Measurements from ENCODE around the gene RAET1L.
"Not testable (repeated sequence)": the region's sequence is repeated elsewhere in the genome, so short reads cannot be mapped to it uniquely, and the experiment has no call there.

The RAET1L gene

DNA sequence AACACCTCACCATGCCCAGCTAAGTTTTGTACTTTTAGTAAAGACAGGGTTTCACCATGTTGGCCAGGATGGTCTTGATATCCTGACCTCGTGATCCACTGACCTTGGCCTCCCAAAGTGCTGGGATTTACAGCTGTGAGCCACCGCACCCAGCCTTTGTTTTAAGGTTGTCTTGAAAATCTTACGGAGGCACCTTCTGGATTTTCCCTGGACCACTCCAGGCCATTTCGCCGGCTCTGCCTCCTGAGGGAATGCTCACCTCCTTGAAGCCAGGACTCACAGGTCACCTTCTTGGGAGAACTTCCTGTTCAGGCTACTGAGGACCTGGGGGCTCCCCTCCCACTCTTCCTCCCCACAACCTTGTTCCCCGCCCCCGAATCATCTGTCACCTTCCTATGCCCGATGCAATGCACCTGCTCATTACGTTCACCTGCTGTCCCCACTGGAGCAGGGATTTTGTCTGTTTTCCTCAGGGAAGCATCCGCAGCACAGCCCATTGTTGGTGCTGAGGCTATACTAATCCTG is 19.4 kb upstream of the RAET1L start:
- no peak for DNase-seq (ENCODE audit: low spot score)

DNA sequence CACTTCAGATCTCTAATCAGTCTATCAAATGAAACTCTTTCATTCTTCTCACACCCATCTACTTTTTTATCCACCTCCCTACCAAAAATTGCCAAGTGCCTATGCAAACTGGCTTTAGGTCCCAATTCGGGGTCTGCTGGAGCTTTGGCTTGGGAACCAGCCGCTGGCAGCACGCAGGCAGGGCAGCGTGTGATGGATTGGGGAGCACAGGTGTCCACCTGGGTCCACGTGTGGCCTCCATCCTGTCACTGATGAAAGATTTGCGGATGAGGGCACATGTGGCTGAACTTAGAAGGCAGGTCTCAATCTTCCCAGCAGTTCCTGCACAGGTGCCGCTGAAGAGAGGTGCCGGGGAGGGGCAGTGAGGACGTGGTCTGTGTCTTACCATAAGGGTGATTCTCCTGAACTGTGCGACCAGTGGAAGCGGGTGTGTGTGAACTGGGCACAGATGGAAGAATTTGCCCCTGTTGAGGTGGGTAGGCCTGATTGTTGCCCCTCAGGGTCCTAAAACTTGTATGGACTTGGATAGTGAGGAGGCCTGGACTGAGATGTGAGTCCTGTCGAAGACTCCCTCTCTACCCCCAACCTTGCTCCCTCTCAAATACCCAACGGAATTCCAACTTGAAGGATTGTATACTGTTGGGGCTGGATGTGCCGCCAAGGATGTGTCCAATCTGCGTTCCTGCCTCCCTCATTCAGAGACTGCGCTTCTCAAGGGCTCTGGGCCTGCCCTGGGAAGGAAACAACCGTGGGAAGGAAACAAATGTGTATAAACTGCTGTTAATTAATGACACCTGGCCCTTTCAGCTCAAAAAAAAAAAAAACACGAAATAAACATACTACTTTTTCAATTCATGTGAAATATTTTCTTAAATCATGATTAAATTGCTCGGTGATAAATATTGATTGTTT is 18.4 kb upstream of the RAET1L start:
- no peak for DNase-seq (ENCODE audit: low spot score)

DNA sequence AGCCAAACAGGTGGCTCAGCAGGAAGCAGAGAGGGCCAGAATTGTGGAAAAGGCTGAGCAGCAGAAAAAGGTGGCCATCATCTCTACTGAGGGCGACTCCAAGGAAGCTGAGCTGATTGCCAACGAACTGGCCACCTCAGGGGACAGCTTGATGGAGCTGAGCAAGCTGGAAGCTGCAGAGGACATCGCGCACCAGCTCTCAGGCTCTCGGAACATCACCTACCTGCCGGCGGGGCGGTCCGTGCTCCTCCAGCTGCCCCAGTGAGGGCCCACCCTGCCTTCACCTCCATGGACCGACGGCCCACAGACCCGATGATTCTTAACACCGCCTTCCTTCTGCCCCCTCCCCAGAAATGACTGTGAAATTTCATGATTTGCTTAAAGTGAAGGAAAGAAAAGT is 17.8 kb upstream of the RAET1L start:
- DNase-seq (ENCODE audit: low spot score), result no peak

DNA sequence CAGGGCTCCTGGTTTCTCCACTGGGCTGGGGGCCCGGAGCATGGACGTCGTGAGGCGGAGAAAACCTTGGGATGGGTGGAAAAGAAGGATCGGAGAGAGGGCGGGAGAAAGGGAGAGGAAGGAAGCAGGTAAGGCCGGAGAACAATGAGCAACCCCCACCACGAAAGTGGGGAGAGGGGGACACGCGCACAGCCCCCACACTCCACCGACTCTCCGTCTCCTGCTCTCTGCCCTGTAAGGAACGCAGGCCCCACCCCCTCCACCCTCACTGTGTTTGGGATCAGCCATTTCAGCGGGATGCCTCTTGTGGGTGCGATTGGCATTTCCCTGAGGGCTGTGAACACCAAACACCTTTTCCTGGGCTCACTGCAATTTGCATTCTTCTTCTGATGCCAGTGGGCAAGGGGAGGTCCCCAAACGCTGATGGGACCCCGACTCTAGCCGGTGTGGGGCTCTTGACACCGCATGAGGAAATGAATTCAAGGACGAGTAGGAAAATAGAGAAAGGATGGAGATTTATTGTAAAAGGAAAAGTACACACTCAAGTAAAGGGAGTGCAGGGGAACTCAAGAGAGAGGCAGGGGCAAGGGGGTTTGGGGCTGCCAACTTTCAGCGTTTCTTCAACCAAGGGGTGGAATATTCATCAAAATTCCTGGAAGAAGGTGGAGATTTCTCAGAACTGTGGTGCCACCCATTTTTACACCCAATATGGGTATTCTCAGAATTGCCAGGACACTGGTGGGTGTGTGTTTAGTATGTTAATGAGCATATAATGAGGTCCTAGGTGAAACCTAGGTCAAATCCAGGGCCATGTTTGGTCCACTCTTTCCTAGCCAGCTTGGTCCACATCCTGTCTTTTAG is 13.1 kb upstream of the RAET1L start:
- no peak for DNase-seq (ENCODE audit: low spot score)

DNA sequence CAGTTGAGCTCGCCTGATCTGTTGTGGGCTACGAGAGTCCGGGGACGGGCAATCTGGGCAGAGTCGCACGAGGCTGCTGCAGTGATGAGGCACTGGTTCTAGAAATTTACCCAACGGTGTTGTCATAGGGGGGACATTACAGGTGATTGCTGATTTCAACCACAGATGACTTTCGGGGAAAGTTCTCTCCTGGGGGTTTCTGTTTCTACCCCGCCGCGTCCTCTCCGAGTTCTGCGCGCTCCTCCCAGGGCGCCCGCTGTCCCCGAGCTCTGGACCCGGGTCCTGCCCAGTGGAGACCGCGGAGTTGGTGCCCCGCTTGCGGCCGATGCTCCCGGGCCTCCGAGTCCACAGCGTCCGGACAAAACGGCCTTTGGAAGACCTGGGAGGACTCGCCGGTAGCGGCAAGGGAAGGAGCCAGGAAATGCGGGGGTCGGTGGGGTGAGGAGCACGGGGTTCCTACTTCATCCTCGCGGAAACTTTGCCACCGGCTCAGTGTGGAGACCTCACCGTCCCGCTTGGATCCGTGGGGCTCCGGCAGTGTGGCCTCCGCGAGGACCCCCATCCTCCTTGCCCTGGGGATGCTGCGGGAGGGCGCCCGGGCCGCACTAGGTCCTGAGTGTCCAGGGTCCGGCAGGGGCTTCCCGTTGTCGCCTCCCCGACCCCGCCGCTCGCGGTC is 12.3 kb upstream of the RAET1L start:
- no peak for DNase-seq (ENCODE audit: low spot score)

DNA sequence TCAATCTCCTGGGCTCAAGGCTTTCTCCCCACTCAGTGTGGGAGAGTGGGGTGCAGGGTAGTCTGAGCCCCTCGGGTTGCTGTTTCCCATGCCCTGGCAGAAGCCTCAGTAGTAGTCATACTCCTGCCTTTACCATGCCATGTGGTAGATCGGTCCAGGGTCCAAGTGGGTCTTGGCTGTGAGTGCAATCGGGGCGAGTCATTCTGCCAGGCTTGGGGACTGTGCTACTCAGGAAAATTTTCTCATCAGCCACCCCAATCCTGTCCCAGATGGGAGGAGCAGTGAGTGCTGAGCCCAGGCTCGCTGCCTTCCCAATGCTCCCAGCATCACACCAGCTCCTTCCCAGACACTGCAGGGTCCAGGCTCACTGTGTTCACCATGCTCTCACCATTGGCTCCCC is 10.7 kb upstream of the RAET1L start:
- no peak for DNase-seq (ENCODE audit: low spot score)

DNA sequence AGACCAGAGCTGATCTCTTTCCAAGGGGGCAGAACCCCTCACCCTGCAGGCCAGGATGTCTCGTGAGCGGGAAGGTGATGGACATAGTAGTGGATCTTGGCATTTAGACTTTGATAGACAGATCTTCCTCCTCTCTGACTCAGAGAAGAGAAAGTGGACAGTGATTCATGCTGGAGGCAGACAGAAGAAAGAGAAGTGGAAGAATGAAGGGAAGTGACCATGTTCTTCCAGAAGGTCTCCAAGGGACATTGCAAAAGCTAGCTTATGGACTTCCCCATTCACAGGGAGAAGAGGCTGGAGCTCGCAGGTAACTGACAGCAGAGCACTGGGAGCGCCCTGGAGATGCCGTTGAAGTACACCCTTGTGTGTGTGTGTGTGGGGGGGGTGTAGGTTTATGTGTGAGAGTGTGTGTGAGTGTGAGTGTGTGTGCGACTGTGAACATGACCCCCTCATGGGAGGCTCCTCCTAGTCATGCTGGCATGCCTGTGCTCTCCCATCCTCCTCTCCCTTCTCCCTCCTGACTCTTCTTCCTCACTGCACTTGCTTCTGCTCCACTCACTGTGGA is 8.0 kb upstream of the RAET1L start:
- no peak for DNase-seq (ENCODE audit: low spot score)

DNA sequence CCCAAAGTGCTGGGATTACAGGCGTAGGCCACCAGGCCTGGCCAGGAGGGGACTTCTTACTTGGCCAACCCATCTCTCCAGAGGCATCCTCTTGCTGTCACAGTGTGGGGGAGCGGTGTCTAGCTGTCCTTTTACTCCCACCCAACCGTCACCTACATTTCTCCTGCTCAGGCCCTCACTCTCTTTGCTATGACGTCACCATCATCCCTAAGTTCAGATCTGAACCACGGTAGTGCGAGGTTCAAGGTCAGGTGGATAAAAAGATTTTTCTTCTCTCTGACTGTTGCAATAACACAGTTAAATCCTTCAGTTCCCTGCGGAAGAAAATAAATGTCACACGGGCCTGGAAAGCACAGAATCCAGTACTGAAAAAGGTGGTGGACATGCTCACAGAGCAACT is 7.3 kb upstream of the RAET1L start:
- no peak for DNase-seq (ENCODE audit: low spot score)

DNA sequence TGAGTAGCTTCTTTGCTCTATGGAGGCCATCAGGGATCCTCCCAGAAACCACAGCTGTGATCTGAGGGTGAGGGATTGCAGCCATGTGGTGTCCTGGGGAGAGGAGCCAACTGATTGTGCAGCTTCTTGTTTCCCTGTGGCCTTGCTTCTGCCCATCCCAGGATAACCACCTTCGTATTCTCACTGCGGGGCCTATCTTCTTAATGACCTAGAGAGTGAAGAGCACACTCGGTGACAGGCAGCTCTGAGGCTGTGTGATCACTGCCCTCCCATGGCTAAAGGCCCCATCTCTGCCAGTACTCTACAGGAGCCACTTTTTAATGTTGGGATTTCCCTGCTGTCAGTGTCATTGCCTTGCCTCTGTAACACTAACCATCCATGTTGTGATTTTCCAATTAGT is 5.3 kb upstream of the RAET1L start:
- DNase-seq (ENCODE audit: low spot score), result no peak

DNA sequence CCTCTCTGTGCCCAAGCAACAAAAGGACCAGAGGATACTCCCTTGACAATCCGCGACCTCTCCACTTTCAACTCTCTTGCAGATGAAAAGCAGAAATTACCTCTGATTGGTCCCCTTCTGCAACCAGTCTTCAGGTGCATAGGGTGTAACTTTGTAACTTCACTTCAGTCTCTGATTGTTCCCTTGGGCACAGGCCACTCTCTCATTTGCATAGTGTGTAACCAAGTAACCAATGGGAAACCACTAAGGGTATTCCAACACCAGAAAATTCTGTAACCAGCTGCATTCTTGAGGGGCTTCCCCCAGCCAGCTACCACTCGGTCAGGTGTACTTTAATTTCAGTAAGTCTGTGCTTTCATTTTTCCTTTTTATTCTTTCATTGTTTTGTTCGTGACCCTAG is 4.4 kb upstream of the RAET1L start:
- no peak for DNase-seq (ENCODE audit: low spot score)

DNA sequence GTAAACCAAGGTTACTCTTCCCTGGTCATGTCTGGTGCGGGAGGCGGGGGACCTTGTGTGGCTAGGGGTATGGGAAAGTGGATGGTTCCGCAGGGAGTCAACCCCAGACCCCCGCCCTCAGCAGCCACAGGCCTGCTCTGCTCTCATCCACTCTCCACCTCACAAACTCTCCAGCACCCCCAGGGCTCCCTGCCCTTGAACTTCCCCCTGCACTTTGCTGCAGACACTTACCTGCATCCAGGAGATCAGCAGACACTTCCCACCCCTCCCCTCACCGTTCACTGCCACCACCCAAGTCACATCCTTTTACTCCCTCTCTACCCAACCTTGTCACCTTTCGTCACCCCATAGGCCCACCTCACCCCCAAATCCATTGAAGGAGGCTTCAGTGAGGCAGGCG is 3.9 kb upstream of the RAET1L start:
- DNase-seq (ENCODE audit: low spot score), result no peak

DNA sequence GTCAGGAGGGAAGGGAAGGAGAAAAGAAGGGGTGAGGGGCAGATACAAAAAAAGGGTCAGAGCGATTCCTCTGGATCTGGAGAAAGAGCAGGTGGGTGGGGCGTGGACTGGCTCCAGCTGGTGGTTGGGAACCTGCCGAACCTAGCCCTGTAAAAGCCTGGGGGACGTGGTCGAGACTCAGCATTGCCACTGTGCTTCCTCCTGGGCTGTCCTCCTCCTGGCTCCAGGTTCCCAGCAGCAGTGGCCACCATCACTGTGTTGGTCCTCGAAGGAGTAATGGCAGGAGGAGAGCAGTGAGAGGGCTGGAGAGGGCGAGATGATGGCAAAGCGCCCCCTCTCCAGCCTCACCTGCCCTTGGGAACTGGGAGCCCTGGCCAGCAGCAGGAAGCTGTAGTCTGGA is 3.5 kb upstream of the RAET1L start:
- no peak for DNase-seq (ENCODE audit: low spot score)

DNA sequence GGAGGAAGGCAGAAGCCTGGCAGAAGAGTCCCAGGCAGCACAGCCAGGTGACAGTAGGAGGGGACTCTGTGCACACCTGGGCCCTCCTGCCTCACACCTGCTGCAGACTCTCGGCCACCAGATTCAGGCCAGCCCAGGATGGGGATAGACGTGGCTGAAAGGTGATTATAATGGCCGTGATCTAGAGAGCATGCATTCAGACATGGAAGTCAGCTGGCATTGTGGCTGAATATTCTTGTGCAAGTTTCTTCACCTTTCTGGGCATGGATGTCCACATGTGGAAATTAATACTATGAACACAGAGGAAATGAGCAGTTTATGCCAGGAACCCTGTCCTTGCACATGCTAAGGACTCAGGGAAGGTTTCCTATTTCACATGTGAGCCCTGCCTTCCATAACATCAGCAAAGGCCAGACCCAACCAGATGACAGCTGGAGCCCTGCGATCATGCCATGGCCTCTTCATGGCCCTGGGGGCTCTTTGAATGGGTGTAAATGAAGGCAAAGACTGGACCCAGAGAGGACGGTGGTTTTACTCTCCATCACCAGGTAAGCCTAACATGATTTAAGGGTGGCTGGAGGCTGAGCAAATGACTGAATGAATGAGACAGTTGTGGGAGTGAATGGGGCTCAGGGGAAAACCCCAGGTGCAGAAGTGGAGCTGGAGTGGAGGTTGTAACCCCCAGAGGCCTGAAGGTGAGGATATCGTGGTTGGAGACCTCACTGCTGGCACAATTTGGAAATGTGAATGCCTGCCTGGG is 2.7 kb upstream of the RAET1L start:
- DNase-seq (ENCODE audit: low spot score), result no peak

DNA sequence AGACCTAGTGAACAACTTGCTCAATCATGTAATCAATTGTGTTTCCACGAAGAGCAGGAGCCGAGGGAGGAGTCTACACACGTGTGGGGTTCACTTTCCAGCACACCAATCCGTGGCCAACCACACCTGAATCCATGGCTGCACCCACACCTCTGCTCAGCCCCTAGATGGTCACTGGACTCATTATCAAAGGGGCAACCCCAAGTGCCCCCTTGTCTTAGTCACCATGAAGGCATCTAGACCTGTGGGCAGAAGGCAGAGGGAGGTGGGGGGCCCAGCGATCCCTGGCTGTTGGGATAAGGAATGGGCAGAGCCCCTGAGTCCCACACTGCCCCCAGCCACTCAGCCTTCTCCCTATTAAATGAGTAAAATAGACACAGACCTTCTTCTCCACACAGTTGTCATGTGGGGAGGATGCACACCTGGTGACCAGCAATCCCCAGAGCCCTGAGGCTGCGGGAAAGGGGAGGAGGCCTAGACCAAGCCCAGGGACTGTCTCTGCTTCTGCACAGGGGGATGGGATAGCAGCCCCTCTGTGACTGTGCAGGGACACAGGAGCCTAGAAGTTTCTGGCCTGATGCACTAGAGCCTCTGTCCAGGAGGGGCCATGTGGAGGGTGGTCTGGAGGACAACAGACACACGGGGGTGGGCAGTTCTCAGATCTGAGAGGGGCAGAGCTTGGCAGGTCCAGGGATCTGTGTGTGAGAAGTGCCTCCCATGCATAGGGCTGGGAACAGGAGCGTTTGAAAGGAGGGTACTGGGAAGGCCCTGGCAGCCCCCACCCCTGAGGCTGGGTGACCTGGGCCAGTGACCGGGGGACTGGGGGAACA is 1.9 kb upstream of the RAET1L start:
- DNase-seq (ENCODE audit: low spot score), result no peak

DNA sequence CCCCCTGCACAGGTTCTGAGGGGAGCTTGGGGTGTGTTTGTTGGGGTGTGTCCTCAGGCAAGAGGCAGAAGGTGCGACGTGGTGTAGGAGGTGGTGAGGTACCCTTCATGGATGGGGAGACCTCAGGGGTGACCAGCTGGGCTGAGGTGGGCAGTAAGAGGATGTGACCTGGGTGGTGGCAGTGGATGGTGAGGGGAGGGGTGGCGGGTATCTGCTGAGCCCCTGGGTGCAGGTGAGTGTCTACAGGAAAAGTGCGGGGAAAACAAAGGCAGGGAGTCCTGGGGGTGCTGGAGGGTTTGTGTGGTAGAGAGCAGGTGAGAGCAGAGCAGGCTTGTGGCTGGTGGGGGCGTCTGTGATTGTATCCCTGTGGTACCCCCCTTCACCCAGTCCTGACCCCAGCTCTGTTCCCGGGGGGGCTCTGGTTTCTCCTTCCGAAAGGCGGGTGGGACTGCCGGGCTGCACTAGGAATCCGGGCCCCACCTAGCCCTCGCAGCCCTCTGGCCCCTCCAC is 631 bp downstream of the RAET1L start:
- no peak for DNase-seq (ENCODE audit: low spot score)

DNA sequence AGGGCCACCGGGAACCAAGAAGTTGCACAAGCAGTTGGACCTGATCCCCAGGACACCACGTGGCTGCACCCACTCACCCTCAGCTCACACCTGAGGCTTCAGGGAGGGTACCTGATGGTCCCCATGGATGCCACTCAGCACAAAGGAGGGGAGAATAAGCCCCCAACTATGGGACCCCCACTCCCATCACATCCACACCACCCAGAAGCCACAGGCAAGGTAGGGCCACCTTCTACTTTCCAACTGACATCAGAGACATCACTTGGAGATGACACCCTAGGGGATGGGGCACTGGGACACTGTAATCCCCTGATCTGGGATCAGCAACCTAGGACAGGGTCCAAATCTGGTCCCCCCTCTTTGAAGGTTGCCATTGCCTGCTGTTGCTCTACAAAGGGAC is 1.3 kb downstream of the RAET1L start:
- not testable (repeated sequence) for DNase-seq (ENCODE audit: low spot score)

DNA sequence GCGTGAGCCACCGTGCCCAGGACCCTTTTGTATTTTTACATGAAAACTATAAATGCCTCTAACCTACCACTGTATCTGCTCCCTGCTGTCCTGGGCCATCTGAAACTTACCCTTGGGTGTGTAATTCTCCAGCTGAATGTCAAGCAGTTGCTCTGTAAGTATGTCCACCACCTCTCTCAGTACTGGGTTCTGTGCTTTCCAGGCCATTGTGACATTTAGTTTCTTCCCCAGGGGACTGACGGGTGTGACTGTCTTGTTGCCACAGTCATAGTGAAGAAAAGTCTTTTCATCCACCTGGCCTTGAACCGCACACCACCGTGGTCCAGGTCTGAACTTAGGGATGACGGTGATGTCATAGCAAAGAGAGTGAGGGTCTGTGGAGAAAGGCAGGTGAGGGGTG is 3.5 kb downstream of the RAET1L start:
- DNase-seq (ENCODE audit: low spot score), result not testable (repeated sequence)

DNA sequence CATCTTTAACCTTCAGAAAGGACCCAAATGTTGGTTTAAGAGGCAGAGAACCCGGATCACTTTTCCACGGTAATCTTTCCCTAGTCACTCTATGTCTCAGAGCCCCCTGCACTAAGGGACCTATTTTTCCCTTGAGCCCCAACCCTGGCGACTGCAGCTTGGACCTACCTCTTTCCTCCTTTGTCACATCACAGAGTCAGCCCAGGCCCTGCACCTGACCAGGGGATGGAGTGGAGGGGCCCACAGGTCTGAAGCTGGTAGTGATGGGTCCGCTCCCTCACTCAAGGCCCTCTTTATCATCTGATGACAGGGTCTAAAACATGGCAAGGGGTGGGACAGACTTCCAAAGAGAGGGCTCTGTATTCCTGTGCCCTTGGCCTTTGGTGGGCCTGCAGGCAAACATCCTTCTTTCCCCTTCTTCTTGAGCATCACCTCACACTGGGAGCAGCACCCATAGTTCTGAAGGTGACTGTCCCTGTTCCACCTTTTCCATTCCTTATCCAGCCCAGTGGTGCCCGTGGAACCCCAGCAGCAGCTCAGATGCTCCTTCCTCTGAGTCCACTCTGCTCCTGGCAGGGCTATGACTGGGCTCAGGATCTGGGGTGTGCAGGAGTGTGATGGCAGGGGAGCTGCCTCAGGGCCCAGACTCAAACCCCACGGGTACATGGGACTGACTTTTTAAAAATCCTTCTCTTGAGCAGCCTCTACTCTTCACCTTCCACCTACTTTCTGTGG is 6.3 kb downstream of the RAET1L start:
- no peak for DNase-seq (ENCODE audit: low spot score)

DNA sequence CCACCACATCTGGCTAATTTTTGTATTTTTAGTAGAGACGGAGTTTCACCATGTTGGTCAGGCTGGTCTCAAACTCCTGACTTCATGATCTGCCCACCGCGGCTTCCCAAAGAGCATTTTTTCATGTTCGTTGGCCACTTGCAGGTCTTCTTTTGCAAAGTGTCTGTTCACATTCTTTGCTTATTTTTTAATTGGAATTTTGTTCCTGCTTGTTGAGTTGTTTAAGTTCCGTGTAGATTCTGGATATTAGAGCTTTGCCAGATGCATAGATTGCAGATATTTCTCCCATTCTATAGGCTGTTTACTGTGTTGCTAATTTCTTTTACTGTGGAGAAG is 8.2 kb downstream of the RAET1L start:
- not testable (repeated sequence) for DNase-seq (ENCODE audit: low spot score)
